ENCODE data around the gene FAM53A.

The FAM53A gene

GRCh38 chr4:1720163-1720983 lies 36.3 kb upstream of the FAM53A start:
- DNase-seq (ENCODE audit: extremely low read depth, low read depth), result no peak
- no peak for TF ChIP-seq CTCF (IDR thresholded peaks at IDR 0.05; ENCODE audit: low read depth, low read length)

GRCh38 chr4:1718095-1718850 lies 34.2 kb upstream of the FAM53A start:
- no peak for TF ChIP-seq CTCF (IDR thresholded peaks at IDR 0.05; ENCODE audit: low read depth, low read length)
- DNase-seq (ENCODE audit: extremely low read depth, low read depth), result no peak

- DNase-seq (ENCODE audit: extremely low read depth, low read depth), result no peak
- TF ChIP-seq CTCF (IDR thresholded peaks at IDR 0.05; ENCODE audit: low read depth, low read length), result no peak
Measured at GRCh38 chr4:1717129-1718094, 33.3 kb upstream of the FAM53A start.

- TF ChIP-seq CTCF (IDR thresholded peaks at IDR 0.05; ENCODE audit: low read depth, low read length), result no peak
- no peak for DNase-seq (ENCODE audit: extremely low read depth, low read depth)
Measured at GRCh38 chr4:1716065-1716945, 32.2 kb upstream of the FAM53A start.

- no peak for TF ChIP-seq CTCF (IDR thresholded peaks at IDR 0.05; ENCODE audit: low read depth, low read length)
- DNase-seq (ENCODE audit: extremely low read depth, low read depth), result no peak
Measured at GRCh38 chr4:1715002-1715758, 31.1 kb upstream of the FAM53A start.
